Panc1 (cell line): ENCODE results near the gene SYNE1. TPM values are rescaled to one million over a fixed set of nuclear protein-coding genes. Genes with fewer than 3 reads are reported as not detected.
"Not testable (repeated sequence)": the region's sequence is repeated elsewhere in the genome, so short reads cannot be mapped to it uniquely, and the experiment has no call there.

ENCODE experiments used
- ATAC-seq: fragments of 200-7000 bp; cut with Tn5 transposase; 2 replicates; pipeline ENCODE4 v1.9.1; 2020; ENCODE audit warnings: mild to moderate bottlenecking, moderate library complexity
- BruUV-seq: library from RNA; stranded (reverse); fragments of 400-500 nt; replicated peaks from 2 replicates; lab custom pipeline; 2021; lab: Mats Ljungman, UMichigan
- CTCF ChIA-PET: fragments of 300-600 bp; sonication (Branson Sonifier 250); formaldehyde crosslinking; loops from one replicate; lab custom pipeline; 2022; ENCODE audit warnings: antibody characterized with exemption; lab: Charles Lee
- POLR2A ChIA-PET: fragments of 300-600 bp; sonication (Branson Sonifier 250); formaldehyde crosslinking; loops from one replicate; lab custom pipeline; 2022; ENCODE audit warnings: antibody characterized with exemption; lab: Charles Lee
- DNase-seq: peaks from one replicate; pipeline ENCODE4 v3.0.0-alpha.2; 2010; ENCODE audit warnings: low read depth, low spot score
- H3K27ac ChIP-seq: 2 replicates; pipeline ENCODE4 v1.5.1; 2011; ENCODE audit warnings: mild to moderate bottlenecking, low read length, inconsistent platforms
- H3K27me3 ChIP-seq: fragments of 200-500 bp; sonication (Bioruptor generic); 2 replicates; pipeline ENCODE4 v1.6.0; 2014; ENCODE audit warnings: low read length, inconsistent platforms; ENCODE audit not compliant: control insufficient read depth, insufficient read depth
- H3K36me3 ChIP-seq: fragments of 200-500 bp; sonication (Bioruptor generic); 2 replicates; pipeline ENCODE4 v1.5.1; 2014; ENCODE audit warnings: inconsistent platforms, mild to moderate bottlenecking, low read length, moderate library complexity; ENCODE audit not compliant: control insufficient read depth, insufficient read depth
- H3K4me1 ChIP-seq: 2 replicates; pipeline ENCODE4 v1.5.1; 2011; ENCODE audit warnings: inconsistent platforms, mild to moderate bottlenecking, low read length, moderate library complexity; ENCODE audit not compliant: control insufficient read depth, insufficient read depth
- H3K4me3 ChIP-seq, 2 experiments: 2 replicates each; pipeline ENCODE4 v1.5.1; 2011 to 2012; ENCODE audit warnings: low read depth in 2 of 2, low read length in 2 of 2, mild to moderate bottlenecking in 2 of 2, inconsistent platforms in 1 of 2, moderate library complexity in 1 of 2
- H3K9me3 ChIP-seq: fragments of 200-500 bp; sonication (Bioruptor generic); 2 replicates; pipeline ENCODE4 v1.5.1; 2014; ENCODE audit warnings: low read depth, mild to moderate bottlenecking, inconsistent platforms, low read length, moderate library complexity; ENCODE audit not compliant: control insufficient read depth, insufficient read depth
- CTCF ChIP-seq: fragments of 450-650 bp; IDR thresholded peaks from 2 replicates; pipeline ENCODE4 v1.5.1; 2017; ENCODE audit warnings: mild to moderate bottlenecking
- POLR2AphosphoS5 ChIP-seq: IDR thresholded peaks from 2 replicates; pipeline ENCODE4 v1.6.1; 2012; ENCODE audit warnings: mild to moderate bottlenecking, low read depth, low read length, moderate library complexity
- REST ChIP-seq, 2 experiments: IDR thresholded peaks; 2 replicates each; pipeline ENCODE4 v1.6.1; 2011 to 2012; ENCODE audit warnings: low read depth in 2 of 2, control low read depth in 1 of 2, low read length in 1 of 2, mild to moderate bottlenecking in 1 of 2, moderate library complexity in 1 of 2; ENCODE audit not compliant: insufficient read depth in 1 of 2
- SIN3A ChIP-seq: IDR thresholded peaks from 2 replicates; pipeline ENCODE4 v1.6.1; 2012; ENCODE audit warnings: low read depth, mild to moderate bottlenecking, low read length, moderate library complexity, borderline replicate concordance; ENCODE audit not compliant: insufficient read depth
- TCF7L2 ChIP-seq: IDR thresholded peaks from 2 replicates; pipeline ENCODE4 v1.6.1; 2011; ENCODE audit warnings: mild to moderate bottlenecking, low read depth, low read length, inconsistent platforms
- in situ Hi-C: cut with HindIII; loops from 2 replicates; pipeline ENCODE4 v1.10.0; 2016; ENCODE audit warnings: low sequenced_read_pairs, low pct_unique_long_range_greater_than_20kb
- intact Hi-C: fragments of 100-400 bp; cut with micrococcal nuclease; formaldehyde crosslinking; loops from one replicate; pipeline ENCODE4 v1.10.0; 2022; ENCODE audit not compliant: unreplicated experiment
- total RNA-seq: library from RNA; stranded (reverse); gene quantifications from one replicate; pipeline ENCODE4 v1.2.1, GENCODE V29; 2021; ENCODE audit not compliant: unreplicated experiment

SYNE1 gene
- total RNA-seq, 1 experiment from 2014 or later: 3.2 TPM

- no peaks in the 10 kb centered on the region for H3K9me3 ChIP-seq
- H3K27ac ChIP-seq: no peak overlapping the region
- no peaks in the 10 kb centered on the region for H3K36me3 ChIP-seq
- CTCF ChIA-PET: no interaction called here
- no peaks in the 10 kb centered on the region for H3K27me3 ChIP-seq
- POLR2A ChIA-PET: no interaction called here
- H3K4me1 ChIP-seq: no peaks in the 10 kb centered on the region
- intact Hi-C loops (no loop called here), in situ Hi-C loops (no loop called here)
- TF ChIP-seq SIN3A (no peak), CTCF (no peak), POLR2AphosphoS5 (no peak), TCF7L2 (no peak), REST (IDR thresholded peaks at IDR 0.05; ENCODE audit: insufficient read depth in 1 of 2, low read depth in 2 of 2, low read length in 1 of 2) (no peak)
- DNase-seq (no peak), ATAC-seq (no peak)
- H3K4me3 ChIP-seq: no peak overlapping the region
- BruUV-seq: no TSS peak
Observed at GRCh38 chr6:152330961-152331360, 306.2 kb downstream of the SYNE1 start.

- TF ChIP-seq SIN3A: no peak
- TF ChIP-seq CTCF: no peak
- TF ChIP-seq POLR2AphosphoS5: no peak
- no peak for TF ChIP-seq REST (IDR thresholded peaks at IDR 0.05; ENCODE audit: insufficient read depth in 1 of 2, low read depth in 2 of 2, low read length in 1 of 2)
- no peak for TF ChIP-seq TCF7L2
- Histone ChIP-seq H3K27ac (no peak overlapping the region), H3K36me3 (no peaks in the 10 kb centered on the region), H3K9me3 (no peaks in the 10 kb centered on the region), H3K27me3 (no peaks in the 10 kb centered on the region), H3K4me1 (no peaks in the 10 kb centered on the region), H3K4me3 (no peak overlapping the region)
- ATAC-seq (no peak), DNase-seq (no peak)
- in situ Hi-C loops (no loop called here), intact Hi-C loops (no loop called here)
- ChIA-PET CTCF (no interaction called here), POLR2A (no interaction called here)
- BruUV-seq: no TSS peak
Observed at GRCh38 chr6:152329638-152330448, 307.3 kb downstream of the SYNE1 start.

- CTCF ChIA-PET, DNase-seq, BruUV-seq, H3K4me3 ChIP-seq, POLR2A ChIA-PET, in situ Hi-C loops, intact Hi-C loops, ATAC-seq, H3K27ac ChIP-seq, H3K4me1 ChIP-seq, H3K9me3 ChIP-seq, H3K36me3 ChIP-seq, H3K27me3 ChIP-seq: not testable (repeated sequence)
Observed at GRCh38 chr6:152328200-152328599, 309.0 kb downstream of the SYNE1 start.
